GM13977 (cell line): ENCODE measurements around the gene FARS2.

ENCODE experiments used
- DNase-seq: peaks from one replicate; pipeline ENCODE4 v3.0.0; 2012; ENCODE audit warnings: low spot score
- CTCF ChIP-seq: IDR thresholded peaks from 2 replicates; pipeline ENCODE4 v1.5.1; 2012; ENCODE audit warnings: mild to moderate bottlenecking, control low read depth; ENCODE audit not compliant: insufficient read depth; ENCODE audit errors: extremely low read depth, missing control alignments
- in situ Hi-C: fragments of 300-500 bp; cut with MboI; formaldehyde crosslinking; loops from one replicate; pipeline ENCODE4 v1.12.0; 2022; ENCODE audit warnings: low sequenced_read_pairs, low pct_unique_long_range_greater_than_20kb, mixed read lengths, inconsistent platforms; ENCODE audit not compliant: unreplicated experiment

Gene FARS2

GRCh38 chr6:5219011-5219691 is 42.2 kb upstream of the FARS2 start:
- no peak for DNase-seq
- in situ Hi-C loops: no loop called here
- no peak for TF ChIP-seq CTCF

- no peak for DNase-seq
- no peak for TF ChIP-seq CTCF
- in situ Hi-C loops: no loop called here
Measured at GRCh38 chr6:5220443-5220842, 40.9 kb upstream of the FARS2 start.

- no peak for TF ChIP-seq CTCF
- no peak for DNase-seq
- in situ Hi-C loops: no loop called here
Measured at GRCh38 chr6:5223309-5223708, 38.0 kb upstream of the FARS2 start.

GRCh38 chr6:5229356-5229755 is 32.0 kb upstream of the FARS2 start:
- TF ChIP-seq CTCF: no peak
- in situ Hi-C loops: no loop called here
- DNase-seq: no peak

- in situ Hi-C loops: no loop called here
- DNase-seq: no peak
- TF ChIP-seq CTCF: no peak
Measured at GRCh38 chr6:5230081-5230480, 31.2 kb upstream of the FARS2 start.

GRCh38 chr6:5231289-5231688 is 30.0 kb upstream of the FARS2 start:
- TF ChIP-seq CTCF: no peak
- in situ Hi-C loops: no loop called here
- no peak for DNase-seq
